GM10266 (cell line): ENCODE data around the gene FZD4.

Source experiments
- DNase-seq: peaks from one replicate; pipeline ENCODE4 v3.0.0; 2012; ENCODE audit errors: extremely low spot score
- CTCF ChIP-seq: IDR thresholded peaks from 2 replicates; pipeline ENCODE4 v1.5.1; 2012; ENCODE audit warnings: mild to moderate bottlenecking, low read depth; ENCODE audit not compliant: control insufficient read depth, insufficient read depth; ENCODE audit errors: missing control alignments

FZD4 gene

GRCh38 chr11:86991341-86991740 is 36.1 kb upstream of the FZD4 start:
- no peak for DNase-seq
- no peak for TF ChIP-seq CTCF

DNA sequence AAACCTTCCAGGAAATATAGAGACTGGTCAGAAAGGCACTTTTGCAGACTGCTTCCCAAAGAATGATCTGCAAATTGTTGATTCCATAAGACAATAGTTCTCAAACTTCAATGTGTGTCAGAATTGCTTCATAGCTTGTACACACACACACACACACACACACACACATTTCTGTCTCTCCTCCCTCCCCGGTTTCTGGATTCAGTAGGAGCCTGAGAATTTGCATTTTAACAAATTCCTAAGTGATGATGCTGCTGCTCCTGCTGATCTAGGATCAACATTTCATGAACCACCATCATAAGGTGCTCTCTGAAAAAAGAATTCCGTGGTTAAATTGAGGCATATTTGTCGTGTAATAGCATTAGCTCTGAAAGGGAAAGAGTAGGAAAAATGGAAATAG is 35.3 kb upstream of the FZD4 start:
- TF ChIP-seq CTCF = no peak
- DNase-seq = no peak

GRCh38 chr11:86990031-86990430 is 34.8 kb upstream of the FZD4 start:
- no peak for TF ChIP-seq CTCF

DNA sequence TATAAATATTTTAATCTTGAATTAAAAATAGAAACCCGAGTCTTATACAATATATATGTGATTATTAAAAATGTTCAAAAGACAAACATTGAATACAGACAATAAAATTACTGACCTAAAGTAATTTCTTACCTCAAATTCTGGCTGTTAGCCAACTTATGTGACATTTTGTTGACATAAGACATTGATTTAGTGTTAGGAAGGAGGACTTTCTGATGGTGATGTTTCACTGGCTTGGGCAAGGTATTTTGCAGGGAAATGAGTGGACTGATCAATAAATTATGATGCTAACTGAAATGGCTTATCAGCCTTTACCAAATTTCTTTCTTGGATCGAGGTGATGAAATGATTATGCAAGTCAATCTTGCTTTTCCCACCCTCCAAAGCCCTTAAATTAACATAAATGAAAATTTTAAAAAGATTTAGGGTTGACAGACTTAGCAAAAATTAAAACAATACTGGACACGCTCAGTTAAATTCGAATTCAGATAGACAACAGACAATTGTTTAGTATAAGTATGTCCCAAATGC is 33.2 kb upstream of the FZD4 start:
- TF ChIP-seq CTCF = no peak
- no peak for DNase-seq

More at GRCh38 chr11:86990031-86990430, 34.8 kb upstream of the FZD4 start:
- DNase-seq = no peak

DNA sequence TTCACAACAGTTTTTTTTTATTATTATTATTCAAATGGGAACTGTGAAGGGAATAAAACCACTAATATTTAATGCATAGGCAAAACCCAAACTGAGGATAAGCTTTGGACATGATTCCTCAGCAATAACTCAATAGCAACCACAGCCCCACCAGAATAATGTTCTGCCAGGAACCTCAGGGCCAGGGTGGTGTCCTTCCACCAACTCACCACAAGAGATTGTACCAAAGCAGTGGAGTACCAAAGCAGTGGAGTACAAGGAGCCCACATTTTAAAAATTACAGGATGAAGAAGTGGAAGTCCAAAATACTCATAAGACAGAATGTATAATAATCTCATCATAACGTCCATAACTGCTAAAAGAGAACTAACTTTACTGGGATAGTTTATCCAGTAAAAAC is 32.5 kb upstream of the FZD4 start:
- TF ChIP-seq CTCF = no peak
- no peak for DNase-seq

- no peak for TF ChIP-seq CTCF
Measured at GRCh38 chr11:86984701-86985100, 29.5 kb upstream of the FZD4 start.

DNA sequence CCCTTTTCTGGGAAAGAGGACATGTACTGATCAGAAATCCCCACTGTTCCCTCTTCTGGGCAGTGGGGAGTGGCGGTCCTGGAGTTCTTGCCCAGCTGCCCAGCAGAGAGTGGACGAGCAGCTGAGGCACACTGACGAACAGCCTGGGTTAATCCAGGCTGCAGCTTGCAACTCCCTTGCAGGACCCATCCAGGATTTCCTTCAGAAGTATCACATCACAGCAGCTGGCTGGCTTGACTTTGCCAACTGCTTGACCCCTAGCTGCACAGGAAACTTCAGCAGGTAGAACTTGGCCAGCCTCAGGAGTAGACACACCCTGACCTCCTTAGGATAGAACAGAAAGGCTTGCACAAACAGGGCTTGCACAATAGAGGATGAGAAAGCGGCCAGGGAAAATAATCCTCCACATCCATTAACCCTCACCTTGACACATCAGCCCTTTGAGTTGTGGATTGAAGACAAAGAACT is 27.9 kb upstream of the FZD4 start:
- TF ChIP-seq CTCF = no peak
- DNase-seq = no peak

More at GRCh38 chr11:86984701-86985100, 29.5 kb upstream of the FZD4 start:
- no peak for DNase-seq
